Activated naive CD4-positive, alpha-beta T cell (primary cell): ENCODE measurements around the gene ARMC3.

ENCODE experiments used
- DNase-seq, 4 experiments: peaks; one replicate each; lab custom pipeline; 2025; lab: John Stamatoyannopoulos, UW

Gene ARMC3

GRCh38 chr10:22993314-22993713 lies 65.5 kb downstream of the ARMC3 start:
- DNase-seq, result no peak

GRCh38 chr10:22997096-22997495 lies 69.2 kb downstream of the ARMC3 start:
- DNase-seq, result no peak

GRCh38 chr10:22998091-22998490 lies 70.2 kb downstream of the ARMC3 start:
- no peak for DNase-seq

- DNase-seq, result no peak
Measured at GRCh38 chr10:22999942-23000341, 72.1 kb downstream of the ARMC3 start.

GRCh38 chr10:23001901-23002516 lies 74.2 kb downstream of the ARMC3 start:
- no peak for DNase-seq

- no peak for DNase-seq
Measured at GRCh38 chr10:23005150-23005549, 77.3 kb downstream of the ARMC3 start.

GRCh38 chr10:23013581-23014335 lies 85.9 kb downstream of the ARMC3 start:
- DNase-seq, result no peak

GRCh38 chr10:23015021-23015707 lies 87.3 kb downstream of the ARMC3 start:
- no peak for DNase-seq

GRCh38 chr10:23016636-23017035 lies 88.8 kb downstream of the ARMC3 start:
- no peak for DNase-seq

- no peak for DNase-seq
Measured at GRCh38 chr10:23019633-23020032, 91.8 kb downstream of the ARMC3 start.

GRCh38 chr10:23021430-23021829 lies 93.6 kb downstream of the ARMC3 start:
- DNase-seq, result no peak

- no peak for DNase-seq
Measured at GRCh38 chr10:23024002-23024401, 96.1 kb downstream of the ARMC3 start.

GRCh38 chr10:23031318-23031717 lies 103.5 kb downstream of the ARMC3 start:
- no peak for DNase-seq

- DNase-seq, result no peak
Measured at GRCh38 chr10:23034790-23035189, 106.9 kb downstream of the ARMC3 start.

GRCh38 chr10:23035569-23035968 lies 107.7 kb downstream of the ARMC3 start:
- DNase-seq, result no peak

GRCh38 chr10:23037152-23037551 lies 109.3 kb downstream of the ARMC3 start:
- no peak for DNase-seq

GRCh38 chr10:23037561-23037960 lies 109.7 kb downstream of the ARMC3 start:
- DNase-seq, result no peak

GRCh38 chr10:23038172-23038571 lies 110.3 kb downstream of the ARMC3 start:
- no peak for DNase-seq

- DNase-seq, result no peak
Measured at GRCh38 chr10:23040002-23040401, 112.1 kb downstream of the ARMC3 start.

- DNase-seq, result no peak
Measured at GRCh38 chr10:23046027-23046426, 118.2 kb downstream of the ARMC3 start.

GRCh38 chr10:23047201-23048050 lies 119.6 kb downstream of the ARMC3 start:
- no peak for DNase-seq

GRCh38 chr10:23048191-23048590 lies 120.3 kb downstream of the ARMC3 start:
- no peak for DNase-seq
